SK-N-SH treated with all-trans-retinoic acid at 6 μM for 48 hours (cell line): ENCODE data around the gene SLC16A1.
"Not testable (repeated sequence)": the region's sequence is repeated elsewhere in the genome, so short reads cannot be mapped to it uniquely, and the experiment has no call there.

Experiments
- ARNTL ChIP-seq: fragments of 450-650 bp; formaldehyde crosslinking; IDR thresholded peaks from 2 replicates; pipeline ENCODE4 v1.5.0; 2020; ENCODE audit warnings: low read depth, mild to moderate bottlenecking, moderate library complexity, borderline replicate concordance
- CSDC2 ChIP-seq: fragments of 250-450 bp; sonication (Bioruptor Pico); IDR thresholded peaks from 2 replicates; pipeline ENCODE4 v1.5.0; 2020; ENCODE audit warnings: mild to moderate bottlenecking, moderate library complexity
- GLIS3 ChIP-seq: fragments of 250-450 bp; sonication (Bioruptor Pico); IDR thresholded peaks from 2 replicates; pipeline ENCODE4 v1.5.0; 2020; ENCODE audit warnings: mild to moderate bottlenecking, moderate library complexity
- SNAI2 ChIP-seq: fragments of 250-450 bp; sonication (Bioruptor Pico); IDR thresholded peaks from 2 replicates; pipeline ENCODE4 v1.5.0; 2020; ENCODE audit warnings: mild to moderate bottlenecking, moderate library complexity
- ZFP30 ChIP-seq: fragments of 450-650 bp; formaldehyde crosslinking; IDR thresholded peaks from 2 replicates; pipeline ENCODE4 v1.5.0; 2022; ENCODE audit warnings: mild to moderate bottlenecking, moderate library complexity
- TF ChIP-seq, protein P1 (sequence below): fragments of 250-450 bp; sonication (Bioruptor Pico); IDR thresholded peaks from 2 replicates; pipeline ENCODE4 v1.8.0; 2020; ENCODE audit warnings: mild to moderate bottlenecking, moderate library complexity, borderline replicate concordance

DNA sequence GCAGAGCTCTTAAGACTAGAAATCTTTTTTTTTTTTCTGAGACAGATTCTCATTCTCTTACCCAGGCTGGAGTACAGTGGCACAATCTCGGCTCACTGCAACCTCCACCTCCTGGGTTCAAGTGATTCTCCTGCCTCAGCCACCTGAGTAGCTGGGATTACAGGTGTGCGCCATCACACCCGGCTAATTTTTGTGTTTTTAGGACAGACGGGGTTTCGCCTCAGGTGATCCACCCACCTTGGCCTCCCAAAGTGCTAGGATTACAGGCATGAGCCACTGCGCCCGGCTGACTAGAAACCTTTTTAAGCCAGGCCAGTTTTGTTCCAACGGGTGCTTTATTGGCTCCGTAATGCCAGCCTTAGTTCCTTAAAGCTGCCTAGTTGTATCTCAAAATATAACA, 66.1 kb downstream of the SLC16A1 start:
- TF ChIP-seq, protein P1, sequence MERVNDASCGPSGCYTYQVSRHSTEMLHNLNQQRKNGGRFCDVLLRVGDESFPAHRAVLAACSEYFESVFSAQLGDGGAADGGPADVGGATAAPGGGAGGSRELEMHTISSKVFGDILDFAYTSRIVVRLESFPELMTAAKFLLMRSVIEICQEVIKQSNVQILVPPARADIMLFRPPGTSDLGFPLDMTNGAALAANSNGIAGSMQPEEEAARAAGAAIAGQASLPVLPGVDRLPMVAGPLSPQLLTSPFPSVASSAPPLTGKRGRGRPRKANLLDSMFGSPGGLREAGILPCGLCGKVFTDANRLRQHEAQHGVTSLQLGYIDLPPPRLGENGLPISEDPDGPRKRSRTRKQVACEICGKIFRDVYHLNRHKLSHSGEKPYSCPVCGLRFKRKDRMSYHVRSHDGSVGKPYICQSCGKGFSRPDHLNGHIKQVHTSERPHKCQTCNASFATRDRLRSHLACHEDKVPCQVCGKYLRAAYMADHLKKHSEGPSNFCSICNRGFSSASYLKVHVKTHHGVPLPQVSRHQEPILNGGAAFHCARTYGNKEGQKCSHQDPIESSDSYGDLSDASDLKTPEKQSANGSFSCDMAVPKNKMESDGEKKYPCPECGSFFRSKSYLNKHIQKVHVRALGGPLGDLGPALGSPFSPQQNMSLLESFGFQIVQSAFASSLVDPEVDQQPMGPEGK (CRISPR knock-in tag), result not testable (repeated sequence)
- TF ChIP-seq SNAI2; ARNTL; CSDC2; ZFP30 (CRISPR knock-in tag); GLIS3 (CRISPR knock-in tag): not testable (repeated sequence)
